ENCODE results near the gene SORL1. TPM values are rescaled to one million over a fixed set of nuclear protein-coding genes. Genes with fewer than 3 reads are reported as not detected.

SORL1 gene
- total and polyA plus RNA-seq, 2 of the 8 experiments (the other 6 are each of a cell fraction or from before 2014, with no cell fraction given): 38.1 to 65.5 TPM

- H3K4ac ChIP-seq (replicated peaks; ENCODE audit: insufficient read length, low read depth, low read length): no peak overlapping the region
- H3K18ac ChIP-seq (ENCODE audit: extremely low read depth, low read length): no peak overlapping the region
- H3K4me3 ChIP-seq (ENCODE audit: extremely low read depth in 1 of 4, insufficient read depth in 2 of 4, low read depth in 3 of 4, low read length in 4 of 4): no peak overlapping the region
- H4K20me1 ChIP-seq (replicated peaks in 1 of 2; ENCODE audit: control insufficient read depth in 1 of 2, insufficient read depth in 2 of 2, low read length in 2 of 2): no peaks in the 10 kb centered on the region
- H2BK15ac ChIP-seq (ENCODE audit: low read length): no peak overlapping the region
- no peaks in the 10 kb centered on the region for H3K9me3 ChIP-seq (ENCODE audit: insufficient read depth in 2 of 2, low read depth in 1 of 2, low read length in 1 of 2)
- H2BK5ac ChIP-seq (ENCODE audit: low read depth, low read length): no peak overlapping the region
- no peak overlapping the region for H3K56ac ChIP-seq (replicated peaks; ENCODE audit: insufficient read length, low read depth, low read length)
- no peak overlapping the region for H2AFZ ChIP-seq (ENCODE audit: low read length)
- no peak for TF ChIP-seq SIRT6 (IDR thresholded peaks at IDR 0.05; ENCODE audit: low read length)
- TF ChIP-seq, protein P1, sequence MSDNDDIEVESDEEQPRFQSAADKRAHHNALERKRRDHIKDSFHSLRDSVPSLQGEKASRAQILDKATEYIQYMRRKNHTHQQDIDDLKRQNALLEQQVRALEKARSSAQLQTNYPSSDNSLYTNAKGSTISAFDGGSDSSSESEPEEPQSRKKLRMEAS (IDR thresholded peaks at IDR 0.05): no peak
- TF ChIP-seq SAP30 (IDR thresholded peaks at IDR 0.05; ENCODE audit: insufficient read depth, insufficient replicate concordance, low read length): no peak
- TF ChIP-seq RBBP5 (IDR thresholded peaks at IDR 0.05; ENCODE audit: borderline replicate concordance, low read depth, low read length): no peak
- TF ChIP-seq TAF7 (optimal IDR thresholded peaks at IDR 0.05; ENCODE audit: borderline replicate concordance, low read depth, low read length): no peak
- no peak for TF ChIP-seq HDAC6 (IDR thresholded peaks at IDR 0.05; ENCODE audit: low read depth, low read length)
- no peak for TF ChIP-seq KDM5A (IDR thresholded peaks at IDR 0.05; ENCODE audit: low read length)
- TF ChIP-seq CBX5 (IDR thresholded peaks at IDR 0.05; ENCODE audit: low read depth, low read length): no peak
- no peak for TF ChIP-seq SIX5 (IDR thresholded peaks at IDR 0.05; ENCODE audit: low read depth, low read length)
- no peak for TF ChIP-seq SUZ12 (IDR thresholded peaks at IDR 0.05; ENCODE audit: low read length)
- TF ChIP-seq ASH2L (IDR thresholded peaks at IDR 0.05; ENCODE audit: low read length): no peak
- no peaks in the 10 kb centered on the region for H3K23me2 ChIP-seq (ENCODE audit: low read depth, low read length)
- no peak overlapping the region for H2BK12ac ChIP-seq (ENCODE audit: low read depth, low read length)
- H4K91ac ChIP-seq (replicated peaks; ENCODE audit: insufficient read length, low read length): no peak overlapping the region
- no peaks in the 10 kb centered on the region for H3K27me3 ChIP-seq (replicated peaks in 1 of 4; ENCODE audit: control insufficient read depth in 3 of 4, extremely low read depth in 1 of 4, insufficient read depth in 3 of 4, low read length in 3 of 4)
- ChIA-PET CTCF (ENCODE audit: partially characterized antibody) (no interaction called here), POLR2A (ENCODE audit: partially characterized antibody) (no interaction called here)
- H3K4me1 ChIP-seq (replicated peaks in 1 of 4; ENCODE audit: control insufficient read depth in 3 of 4, insufficient read depth in 4 of 4, low read length in 3 of 4): 0 out of 7 replicates have a peak, but pooled peaks cover 0 to under 1% (median 0%) of the 10 kb centered on the region in 4 experiments
- H3K23ac ChIP-seq (ENCODE audit: insufficient read length): no peak overlapping the region
- H3K36me3 ChIP-seq (ENCODE audit: control insufficient read depth in 2 of 4, insufficient read depth in 4 of 4, low read length in 3 of 4): peaks cover 2 to 31% (median 21%) of the 10 kb centered on the region in 4 experiments; a peak in 7 of 8 replicates
- no peak overlapping the region for H2AK5ac ChIP-seq (ENCODE audit: low read depth, low read length)
- H3K9ac ChIP-seq (replicated peaks in 1 of 4; ENCODE audit: extremely low read depth in 1 of 4, low read depth in 3 of 4, low read length in 3 of 4): no peak overlapping the region
- no peak overlapping the region for H2BK120ac ChIP-seq (replicated peaks; ENCODE audit: low read depth, low read length)
- no peak overlapping the region for H3K4me2 ChIP-seq (ENCODE audit: insufficient read depth in 1 of 2, low read depth in 2 of 2, low read length in 2 of 2)
- 0 out of 2 replicates have a peak overlapping the region, but pooled peaks have one; percentile 4 for H3K27ac ChIP-seq (ENCODE audit: low read depth, low read length)
- 86% methylated on average over 2 of the region's 2 CpGs; no CpG with 5 or more reads in 1 of the 2 experiments for WGBS, 2 experiments (ENCODE audit: extremely low coverage in 1 of 2, insufficient coverage in 1 of 2, insufficient read length in 1 of 2, insufficient replicate concordance in 2 of 2, low coverage in 1 of 2, low lambda C conversion rate in 2 of 2, missing lambda C conversion rate in 1 of 2)
- no peak for FAIRE-seq
- H4K5ac ChIP-seq (ENCODE audit: insufficient read length, low read depth, low read length): no peak overlapping the region
- no peak for DNase-seq (ENCODE audit: low read depth in 1 of 2, low spot score in 2 of 2)
- H2BK20ac ChIP-seq (ENCODE audit: low read length): no peak overlapping the region
- H3K14ac ChIP-seq (ENCODE audit: insufficient read length): no peak overlapping the region
- H4K8ac ChIP-seq (ENCODE audit: extremely low read depth, insufficient read depth, low read length): no peak overlapping the region; the same call in 1 of the 2 replicates
- peaks cover 8% of the 10 kb centered on the region for H3K79me1 ChIP-seq (ENCODE audit: low read depth, low read length)
- H3K79me2 ChIP-seq (ENCODE audit: control insufficient read depth in 1 of 2, insufficient read depth in 2 of 2, low read length in 2 of 2): peaks cover 0 to 17% of the 10 kb centered on the region in 2 experiments; a peak in 2 of 4 replicates
These were observed 36.1 kb downstream of the SORL1 start for GRCh38 chr11:121488170-121488569.

Data from H1 (cell line).